K562 (cell line): ENCODE measurements around the gene TMIGD3. TPM values are rescaled to one million over a fixed set of nuclear protein-coding genes. Genes with fewer than 3 reads are reported as not detected.
A peak's percentile ranks its signal among the peaks of the same experiment; 100 is the strongest.

Source experiments
- ARID2 ChIP-seq: fragments of 450-650 bp; IDR thresholded peaks from 2 replicates; pipeline ENCODE4 v1.6.1; 2017; ENCODE audit warnings: antibody characterized with exemption, mild to moderate bottlenecking
- ATF7 ChIP-seq: fragments of 450-650 bp; IDR thresholded peaks from 2 replicates; pipeline ENCODE4 v1.7.1; 2014; ENCODE audit warnings: mild to moderate bottlenecking, moderate library complexity
- CREM ChIP-seq: IDR thresholded peaks from 2 replicates; pipeline ENCODE4 v1.6.1; 2014; ENCODE audit warnings: antibody characterized with exemption, low read depth
- CTCF ChIP-seq, 3 experiments: IDR thresholded peaks in 2 of 3; conservative IDR thresholded peaks in 1 of 3; 2 replicates each; pipeline ENCODE4 v1.5.1; 2011 to 2012; ENCODE audit warnings: low read length in 3 of 3, mild to moderate bottlenecking in 3 of 3, control low read depth in 2 of 3, improper control_type of control experiment in 1 of 3, inconsistent platforms in 1 of 3, low read depth in 1 of 3, mixed read lengths in 1 of 3, moderate library complexity in 1 of 3; ENCODE audit not compliant: insufficient read depth in 2 of 3
- KLF16 ChIP-seq: IDR thresholded peaks from 2 replicates; pipeline ENCODE4 v1.6.1; 2016; ENCODE audit warnings: antibody characterized with exemption
- MTA2 ChIP-seq: fragments of 450-650 bp; IDR thresholded peaks from 2 replicates; pipeline ENCODE4 v1.6.1; 2016; ENCODE audit warnings: low read depth
- RCOR1 ChIP-seq, 2 experiments: IDR thresholded peaks; 2 replicates each; pipeline ENCODE4 v1.6.1; 2012; ENCODE audit warnings: low read depth in 2 of 2, low read length in 2 of 2, borderline replicate concordance in 1 of 2, improper control_type of control experiment in 1 of 2
- SMAD4 ChIP-seq: fragments of 250-450 bp; sonication (Bioruptor Pico); conservative IDR thresholded peaks from 2 replicates; pipeline ENCODE4 v1.8.0; 2021; ENCODE audit warnings: inconsistent platforms, mild to moderate bottlenecking, moderate library complexity
- STAG1 ChIP-seq: sonication (generic); formaldehyde crosslinking; IDR thresholded peaks from 2 replicates; pipeline ENCODE4 v1.5.0; 2020; ENCODE audit warnings: missing genetic modification reagents, borderline replicate concordance
- YY1 ChIP-seq, 3 experiments: IDR thresholded peaks; 2 replicates each; pipeline ENCODE4 v1.6.1; 2011; ENCODE audit warnings: low read length in 2 of 3, mild to moderate bottlenecking in 2 of 3, moderate library complexity in 2 of 3, borderline replicate concordance in 1 of 3, control low read depth in 1 of 3, low read depth in 1 of 3; ENCODE audit not compliant: insufficient read depth in 3 of 3, insufficient replicate concordance in 2 of 3, control insufficient read depth in 1 of 3, insufficient read length in 1 of 3; ENCODE audit errors: extremely low read depth in 1 of 3
- ZBTB40 ChIP-seq, 2 experiments: fragments of 450-650 bp in 1 of 2; sonication (generic) in 1 of 2; formaldehyde crosslinking in 1 of 2; IDR thresholded peaks; 2 replicates each; pipeline versions ENCODE4 v1.7.1 to v1.9.0; 2016 to 2022; ENCODE audit warnings: inconsistent platforms in 1 of 2, mild to moderate bottlenecking in 1 of 2, missing genetic modification reagents in 1 of 2
- polyA plus RNA-seq, 8 experiments: library from polyadenylated mRNA; depleted of rRNA in 4 of 8; stranded (reverse) in 5 of 8; unstranded in 3 of 8; fragments of >200 nt; fragmentation: Nextera tagmentation in 2 of 8; fragmentation: Illumina TruSeq in 1 of 8; extraction: Ambion mirVana in 2 of 8; extraction: Trizol in 1 of 8; gene quantifications; 2 replicates each; pipeline versions ENCODE4 v1.2.1 to v1.2.3, GENCODE V29; 2011 to 2014; ENCODE audit warnings: inconsistent platforms in 1 of 8, missing spikeins in 1 of 8
- total RNA-seq, 7 experiments: library from RNA; depleted of rRNA in 6 of 7; stranded (reverse); fragments of >200 nt in 6 of 7; fragmentation: Illumina TruSeq in 2 of 7; extraction: Trizol in 2 of 7; gene quantifications; 2 replicates each; pipeline versions ENCODE4 v1.2.1 to v1.2.3, GENCODE V29; 2011 to 2021; ENCODE audit warnings: low replicate concordance in 1 of 7

Gene TMIGD3
- total and polyA plus RNA-seq, 9 of the 15 experiments (the other 6 are each of a cell fraction or from before 2014, with no cell fraction given) = 0.11 to 0.13 (median 0.11) TPM; not detected in 6

- TF ChIP-seq CTCF (IDR thresholded peaks at IDR 0.05 in 2 of 3, conservative IDR thresholded peaks at IDR 0.05 in 1 of 3; ENCODE audit: insufficient read depth in 2 of 3, low read depth in 1 of 3, low read length in 3 of 3) (peak; percentile 93 to 98 (median 94)), STAG1 (CRISPR knock-in tag) (peak; percentile 90; the same call in 1 of the 2 replicates), SMAD4 (CRISPR knock-in tag) (0 out of 2 replicates have a peak, but pooled peaks have one; percentile 30), KLF16 (0 out of 2 replicates have a peak, but pooled peaks have one; percentile 11), CREM (0 out of 2 replicates have a peak, but pooled peaks have one; percentile 42), ARID2 (peak; percentile 68; the same call in 1 of the 2 replicates), RCOR1 (IDR thresholded peaks at IDR 0.05; ENCODE audit: borderline replicate concordance in 1 of 2, low read depth in 2 of 2, low read length in 2 of 2) (peak in 1 of 2 experiments; percentile 47; a peak in 1 of 4 replicates), YY1 (IDR thresholded peaks at IDR 0.05; ENCODE audit: borderline replicate concordance in 1 of 3, control insufficient read depth in 1 of 3, extremely low read depth in 1 of 3, insufficient read depth in 3 of 3, insufficient read length in 1 of 3, insufficient replicate concordance in 2 of 3, low read depth in 1 of 3, low read length in 2 of 3) (peak in 1 of 3 experiments; percentile 21), ZBTB40 (IDR thresholded peaks at IDR 0.05) (no peak), ZBTB40 (CRISPR knock-in tag; IDR thresholded peaks at IDR 0.05) (peak; percentile 31; the same call in 1 of the 2 replicates), ATF7 (peak; percentile 31; the same call in 1 of the 2 replicates), MTA2 (no peak)
Measured at GRCh38 chr1:111481387-111482221, 21.8 kb downstream of the TMIGD3 start (continued).
